ENCODE data around the gene STXBP5L. TPM values are rescaled to one million over a fixed set of nuclear protein-coding genes. Genes with fewer than 3 reads are reported as not detected.
"Not testable (repeated sequence)": the region's sequence is repeated elsewhere in the genome, so short reads cannot be mapped to it uniquely, and the experiment has no call there.

The STXBP5L gene
- polyA plus RNA-seq (2013, experiment 1 of 2), result 2.1 TPM
- 1.7 TPM for polyA plus RNA-seq (2013, experiment 2 of 2)

DNA sequence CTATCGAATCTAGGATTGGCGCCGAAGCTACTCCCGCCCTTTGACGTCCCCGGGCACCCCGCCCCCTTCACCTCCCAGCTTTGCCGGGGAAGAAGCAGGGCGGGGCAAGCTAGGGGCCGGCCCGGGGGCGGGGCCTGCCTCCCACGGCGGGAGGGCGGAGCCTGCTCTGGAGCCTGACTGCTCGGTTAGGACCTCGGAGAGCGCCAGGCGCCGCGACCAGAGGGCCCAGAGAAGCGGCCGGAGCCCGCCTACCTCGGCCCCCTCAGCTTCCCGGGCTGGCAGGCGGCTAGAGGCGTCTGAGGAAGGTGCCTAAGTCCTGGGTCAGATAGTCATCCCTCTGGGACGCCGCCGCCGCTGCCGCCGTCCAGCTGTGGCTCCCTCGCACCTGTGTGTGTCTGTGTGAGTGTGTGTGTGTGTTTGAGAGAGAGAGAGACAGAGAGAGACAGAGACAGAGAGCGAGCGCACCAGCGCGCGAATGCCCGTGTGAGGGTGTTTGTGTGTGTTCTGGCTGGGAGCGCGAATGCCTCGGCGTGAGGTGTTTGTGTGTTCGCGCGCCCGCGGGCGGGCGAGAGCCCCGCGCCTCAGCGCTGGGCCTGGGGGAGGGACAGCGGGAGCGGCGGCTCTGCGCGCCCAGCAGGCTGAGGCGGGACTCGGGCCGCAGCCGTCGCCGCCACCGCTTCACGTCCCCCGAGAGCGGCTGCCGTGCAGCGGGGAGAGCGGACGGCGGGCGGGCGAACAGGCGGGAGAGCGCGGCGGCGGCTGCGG is at the start of gene STXBP5L:
STXBP5L (plus strand) TSS at position 176 of the 765 bp plus-strand sequence. CDS start 1,374 bp downstream, outside the sequence.
- Histone ChIP-seq H3K36me3 (ENCODE audit: control insufficient read depth, insufficient read depth, low read length) (no peaks in the 10 kb centered on the region), H3K27ac (ENCODE audit: low read depth, low read length, severe bottlenecking) (peak within 1 kb of the TSS; percentile 37), H3K9me3 (ENCODE audit: control insufficient read depth, low read length) (no peaks in the 10 kb centered on the region), H3K4me3 (ENCODE audit: extremely low read depth, insufficient read depth, low read length, poor library complexity, severe bottlenecking) (peak within 1 kb of the TSS; percentile 55), H3K4me1 (ENCODE audit: control insufficient read depth, insufficient read depth, low read length, poor library complexity, severe bottlenecking) (no peaks in the 10 kb centered on the region)
- WGBS, 2 experiments (ENCODE audit: insufficient coverage in 2 of 2), result 0 to 1% methylated on average over 27 to 28 of the region's 83 CpGs

- WGBS, 2 experiments (ENCODE audit: insufficient coverage in 2 of 2), result 86% methylated on average over 3 of the region's 3 CpGs; no CpG with 5 or more reads in 1 of the 2 experiments
- H3K9me3 ChIP-seq (ENCODE audit: control insufficient read depth, low read length), result no peaks in the 10 kb centered on the region
- H3K4me1 ChIP-seq (ENCODE audit: control insufficient read depth, insufficient read depth, low read length, poor library complexity, severe bottlenecking), result peaks cover 15% of the 10 kb centered on the region
- H3K4me3 ChIP-seq (ENCODE audit: extremely low read depth, insufficient read depth, low read length, poor library complexity, severe bottlenecking), result no peak overlapping the region
- no peaks in the 10 kb centered on the region for H3K36me3 ChIP-seq (ENCODE audit: control insufficient read depth, insufficient read depth, low read length)
- no peak overlapping the region for H3K27ac ChIP-seq (ENCODE audit: low read depth, low read length, severe bottlenecking)
These were observed 49.5 kb upstream of the STXBP5L start for GRCh38 chr3:120858521-120858920.

- WGBS, 2 experiments (ENCODE audit: insufficient coverage in 2 of 2), result 62 to 78% methylated on average over 4 of the region's 5 CpGs
- no peak overlapping the region for H3K4me3 ChIP-seq (ENCODE audit: extremely low read depth, insufficient read depth, low read length, poor library complexity, severe bottlenecking)
- no peaks in the 10 kb centered on the region for H3K36me3 ChIP-seq (ENCODE audit: control insufficient read depth, insufficient read depth, low read length)
- H3K4me1 ChIP-seq (ENCODE audit: control insufficient read depth, insufficient read depth, low read length, poor library complexity, severe bottlenecking), result no peaks in the 10 kb centered on the region
- no peaks in the 10 kb centered on the region for H3K9me3 ChIP-seq (ENCODE audit: control insufficient read depth, low read length)
- H3K27ac ChIP-seq (ENCODE audit: low read depth, low read length, severe bottlenecking), result no peak overlapping the region
These were observed 43.5 kb upstream of the STXBP5L start for GRCh38 chr3:120864541-120864940.

- H3K27ac ChIP-seq (ENCODE audit: low read depth, low read length, severe bottlenecking), result no peak overlapping the region
- H3K9me3 ChIP-seq (ENCODE audit: control insufficient read depth, low read length), result no peaks in the 10 kb centered on the region
- H3K4me1 ChIP-seq (ENCODE audit: control insufficient read depth, insufficient read depth, low read length, poor library complexity, severe bottlenecking), result peaks cover 10% of the 10 kb centered on the region
- H3K4me3 ChIP-seq (ENCODE audit: extremely low read depth, insufficient read depth, low read length, poor library complexity, severe bottlenecking), result no peak overlapping the region
- no peaks in the 10 kb centered on the region for H3K36me3 ChIP-seq (ENCODE audit: control insufficient read depth, insufficient read depth, low read length)
- WGBS, 2 experiments (ENCODE audit: insufficient coverage in 2 of 2), result no CpG with 5 or more reads among the region's 1 CpG
These were observed 32.5 kb upstream of the STXBP5L start for GRCh38 chr3:120875507-120875906.

DNA sequence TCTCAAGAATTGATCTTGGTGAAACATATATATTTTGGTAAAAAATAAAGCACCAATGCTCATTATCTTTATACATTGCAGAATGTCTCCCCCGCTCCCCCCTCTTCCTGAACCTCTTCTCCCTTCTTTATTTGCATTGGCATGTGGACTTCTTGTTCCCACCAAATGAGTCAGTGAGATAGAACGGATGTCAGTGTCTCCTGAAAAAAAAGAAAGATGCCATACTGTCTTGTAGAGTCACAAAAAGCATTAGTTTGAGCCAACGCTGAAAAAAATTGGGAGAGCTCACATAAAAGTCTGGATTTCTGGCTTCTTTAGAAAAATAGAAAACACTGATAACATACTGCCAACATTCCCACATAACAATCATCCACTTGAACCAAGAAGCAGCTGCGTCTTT is 32.0 kb upstream of the STXBP5L start:
- Histone ChIP-seq H3K36me3 (ENCODE audit: control insufficient read depth, insufficient read depth, low read length) (no peaks in the 10 kb centered on the region), H3K4me3 (ENCODE audit: extremely low read depth, insufficient read depth, low read length, poor library complexity, severe bottlenecking) (no peak overlapping the region), H3K4me1 (ENCODE audit: control insufficient read depth, insufficient read depth, low read length, poor library complexity, severe bottlenecking) (peaks cover 10% of the 10 kb centered on the region), H3K9me3 (ENCODE audit: control insufficient read depth, low read length) (no peaks in the 10 kb centered on the region), H3K27ac (ENCODE audit: low read depth, low read length, severe bottlenecking) (peak overlapping the region; percentile 55)
- WGBS, 2 experiments (ENCODE audit: insufficient coverage in 2 of 2), result 50 to 54% methylated on average over 2 to 3 of the region's 4 CpGs

DNA sequence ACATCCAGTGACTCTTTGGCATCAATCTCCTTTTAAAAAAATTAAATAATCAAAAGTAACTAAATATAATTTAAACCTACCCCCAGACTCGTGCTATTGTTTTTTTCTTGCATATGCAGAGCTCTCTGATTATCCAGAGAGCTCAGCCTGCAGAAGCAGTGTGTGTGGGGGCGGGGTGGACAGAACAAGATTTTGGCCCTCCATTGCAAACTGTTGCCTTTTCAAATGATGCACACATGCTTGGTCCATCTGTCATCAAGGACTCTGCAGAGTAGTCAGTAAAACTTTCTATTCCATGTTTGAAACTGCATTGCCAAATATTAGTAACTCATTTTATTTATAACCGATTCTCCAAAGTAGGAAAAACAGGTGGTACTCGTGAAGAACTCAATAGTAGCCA is 28.6 kb upstream of the STXBP5L start:
- no peak overlapping the region for H3K27ac ChIP-seq (ENCODE audit: low read depth, low read length, severe bottlenecking)
- no peaks in the 10 kb centered on the region for H3K9me3 ChIP-seq (ENCODE audit: control insufficient read depth, low read length)
- 72 to 100% methylated on average over 1 to 3 of the region's 4 CpGs for WGBS, 2 experiments (ENCODE audit: insufficient coverage in 2 of 2)
- no peaks in the 10 kb centered on the region for H3K36me3 ChIP-seq (ENCODE audit: control insufficient read depth, insufficient read depth, low read length)
- no peak overlapping the region for H3K4me3 ChIP-seq (ENCODE audit: extremely low read depth, insufficient read depth, low read length, poor library complexity, severe bottlenecking)
- peaks cover 9% of the 10 kb centered on the region for H3K4me1 ChIP-seq (ENCODE audit: control insufficient read depth, insufficient read depth, low read length, poor library complexity, severe bottlenecking)

DNA sequence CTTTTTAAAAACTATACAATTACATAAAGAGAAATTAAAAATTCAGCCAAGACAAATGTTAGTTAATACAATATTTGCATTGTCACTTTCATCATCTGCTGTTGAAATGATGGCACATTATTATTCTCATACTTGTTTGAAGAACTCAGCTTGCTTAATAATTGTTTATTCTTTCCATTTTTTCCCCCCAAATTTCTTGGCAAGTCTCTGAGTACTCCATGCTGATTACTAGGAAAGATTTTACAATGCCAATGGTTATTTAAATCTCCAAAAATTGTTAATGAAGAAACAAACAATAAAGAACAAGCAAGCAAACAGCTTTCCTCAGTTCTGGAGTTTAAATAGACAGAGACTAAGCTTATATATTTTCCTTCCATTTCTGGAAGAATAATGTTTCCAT is 15.1 kb upstream of the STXBP5L start:
- Histone ChIP-seq H3K4me3 (ENCODE audit: extremely low read depth, insufficient read depth, low read length, poor library complexity, severe bottlenecking) (no peak overlapping the region), H3K4me1 (ENCODE audit: control insufficient read depth, insufficient read depth, low read length, poor library complexity, severe bottlenecking) (no peaks in the 10 kb centered on the region), H3K9me3 (ENCODE audit: control insufficient read depth, low read length) (no peaks in the 10 kb centered on the region), H3K27ac (ENCODE audit: low read depth, low read length, severe bottlenecking) (no peak overlapping the region), H3K36me3 (ENCODE audit: control insufficient read depth, insufficient read depth, low read length) (no peaks in the 10 kb centered on the region)

- peak overlapping the region; percentile 59 for H3K27ac ChIP-seq (ENCODE audit: low read depth, low read length, severe bottlenecking)
- no peaks in the 10 kb centered on the region for H3K4me1 ChIP-seq (ENCODE audit: control insufficient read depth, insufficient read depth, low read length, poor library complexity, severe bottlenecking)
- H3K4me3 ChIP-seq (ENCODE audit: extremely low read depth, insufficient read depth, low read length, poor library complexity, severe bottlenecking), result no peak overlapping the region
- no peaks in the 10 kb centered on the region for H3K9me3 ChIP-seq (ENCODE audit: control insufficient read depth, low read length)
- H3K36me3 ChIP-seq (ENCODE audit: control insufficient read depth, insufficient read depth, low read length), result no peaks in the 10 kb centered on the region
- 53 to 80% methylated on average over 1 to 3 of the region's 5 CpGs for WGBS, 2 experiments (ENCODE audit: insufficient coverage in 2 of 2)
These were observed 13.5 kb upstream of the STXBP5L start for GRCh38 chr3:120894316-120895057.

DNA sequence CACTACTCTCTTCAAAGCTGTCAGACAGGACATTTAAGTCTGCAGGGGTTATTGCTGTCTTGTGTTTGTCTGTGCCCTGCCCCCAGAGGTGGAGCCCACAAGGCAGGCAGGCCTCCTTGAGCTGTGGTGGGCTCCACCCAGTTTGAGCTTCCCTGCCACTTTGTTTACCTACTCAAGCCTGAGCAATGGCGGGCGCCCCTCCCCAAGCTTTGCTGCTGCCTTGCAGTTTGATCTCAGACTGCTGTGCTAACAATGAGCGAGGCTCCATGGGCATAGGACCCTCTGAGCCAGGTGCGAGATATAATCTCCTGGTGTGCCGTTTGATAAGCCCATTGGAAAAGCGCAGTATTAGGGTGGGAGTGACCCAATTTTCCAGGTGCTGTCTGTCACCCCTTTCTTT is 6.3 kb upstream of the STXBP5L start:
- H3K36me3 ChIP-seq (ENCODE audit: control insufficient read depth, insufficient read depth, low read length); H3K4me3 ChIP-seq (ENCODE audit: extremely low read depth, insufficient read depth, low read length, poor library complexity, severe bottlenecking); H3K4me1 ChIP-seq (ENCODE audit: control insufficient read depth, insufficient read depth, low read length, poor library complexity, severe bottlenecking); H3K9me3 ChIP-seq (ENCODE audit: control insufficient read depth, low read length); H3K27ac ChIP-seq (ENCODE audit: low read depth, low read length, severe bottlenecking): not testable (repeated sequence)
- 95% methylated on average over 6 of the region's 6 CpGs; no CpG with 5 or more reads in 1 of the 2 experiments for WGBS, 2 experiments (ENCODE audit: insufficient coverage in 2 of 2)

GRCh38 chr3:120903221-120903620 is 4.8 kb upstream of the STXBP5L start:
- Histone ChIP-seq H3K36me3 (ENCODE audit: control insufficient read depth, insufficient read depth, low read length) (no peaks in the 10 kb centered on the region), H3K4me3 (ENCODE audit: extremely low read depth, insufficient read depth, low read length, poor library complexity, severe bottlenecking) (no peak overlapping the region), H3K27ac (ENCODE audit: low read depth, low read length, severe bottlenecking) (no peak overlapping the region), H3K4me1 (ENCODE audit: control insufficient read depth, insufficient read depth, low read length, poor library complexity, severe bottlenecking) (no peaks in the 10 kb centered on the region), H3K9me3 (ENCODE audit: control insufficient read depth, low read length) (no peaks in the 10 kb centered on the region)
- 81 to 88% methylated on average over 2 to 3 of the region's 4 CpGs for WGBS, 2 experiments (ENCODE audit: insufficient coverage in 2 of 2)

GRCh38 chr3:120907659-120908029 is 361 bp upstream of the STXBP5L start:
- H3K27ac ChIP-seq (ENCODE audit: low read depth, low read length, severe bottlenecking), result no peak overlapping the region
- peak overlapping the region; percentile 55 for H3K4me3 ChIP-seq (ENCODE audit: extremely low read depth, insufficient read depth, low read length, poor library complexity, severe bottlenecking)
- no peaks in the 10 kb centered on the region for H3K4me1 ChIP-seq (ENCODE audit: control insufficient read depth, insufficient read depth, low read length, poor library complexity, severe bottlenecking)
- H3K36me3 ChIP-seq (ENCODE audit: control insufficient read depth, insufficient read depth, low read length), result no peaks in the 10 kb centered on the region
- H3K9me3 ChIP-seq (ENCODE audit: control insufficient read depth, low read length), result no peaks in the 10 kb centered on the region
- WGBS, 2 experiments (ENCODE audit: insufficient coverage in 2 of 2), result 7 to 10% methylated on average over 9 to 11 of the region's 11 CpGs

Data from mesodermal cell (in vitro differentiated cells).